Liver (tissue), 9 donors: Measurements from ENCODE around the gene ITGB3. TPM values are rescaled to one million over a fixed set of nuclear protein-coding genes. Genes with fewer than 3 reads are reported as not detected.

Source experiments
- DNase-seq: peaks from one replicate; pipeline ENCODE4 v3.0.0-alpha.2; 2017; ENCODE audit warnings: low spot score
- H3K27ac ChIP-seq, 2 donors: one replicate each; pipeline ENCODE4 v1.7.0; 2013; ENCODE audit warnings: inconsistent platforms in 2 of 2, low read length in 2 of 2, control low read depth in 1 of 2, low read depth in 1 of 2, mild to moderate bottlenecking in 1 of 2
- H3K27me3 ChIP-seq, 4 donors: one replicate each; pipeline versions ENCODE4 v1.6.1 to v1.7.0; 2013; ENCODE audit warnings: low read length in 3 of 4, inconsistent platforms in 1 of 4, mild to moderate bottlenecking in 1 of 4, moderate library complexity in 1 of 4; ENCODE audit not compliant: control insufficient read depth in 4 of 4, insufficient read depth in 4 of 4
- H3K36me3 ChIP-seq, 4 donors: one replicate each; pipeline versions ENCODE4 v1.6.1 to v1.7.0; 2013; ENCODE audit warnings: low read length in 3 of 4, mild to moderate bottlenecking in 3 of 4, low read depth in 1 of 4, moderate library complexity in 1 of 4; ENCODE audit not compliant: control insufficient read depth in 4 of 4, insufficient read depth in 3 of 4
- H3K4me1 ChIP-seq, 4 donors: one replicate each; pipeline versions ENCODE4 v1.6.1 to v1.7.0; 2013; ENCODE audit warnings: low read length in 3 of 4, mild to moderate bottlenecking in 3 of 4, moderate library complexity in 1 of 4; ENCODE audit not compliant: control insufficient read depth in 4 of 4, insufficient read depth in 4 of 4
- H3K4me3 ChIP-seq, 3 donors: one replicate each; pipeline versions ENCODE4 v1.6.1 to v1.7.0; 2013; ENCODE audit warnings: low read length in 3 of 3, control low read depth in 1 of 3, low read depth in 1 of 3, mild to moderate bottlenecking in 1 of 3
- H3K9ac ChIP-seq, 2 donors: one replicate each; pipeline ENCODE4 v1.7.0; 2013; ENCODE audit warnings: low read length in 2 of 2, mild to moderate bottlenecking in 2 of 2, moderate library complexity in 2 of 2, control low read depth in 1 of 2, low read depth in 1 of 2
- H3K9me3 ChIP-seq, 4 donors: one replicate each; pipeline versions ENCODE4 v1.6.1 to v1.7.0; 2013; ENCODE audit warnings: low read length in 3 of 4; ENCODE audit not compliant: control insufficient read depth in 4 of 4
- EGR1 ChIP-seq, 2 donors: IDR thresholded peaks; 2 replicates each; pipeline ENCODE4 v1.6.1; 2016 to 2018; ENCODE audit warnings: antibody characterized with exemption in 2 of 2, low read depth in 2 of 2
- FOXA1 ChIP-seq: IDR thresholded peaks from 2 replicates; pipeline ENCODE4 v1.6.1; 2016; ENCODE audit warnings: antibody characterized with exemption
- FOXA2 ChIP-seq: IDR thresholded peaks from 2 replicates; pipeline ENCODE4 v1.6.1; 2016; ENCODE audit warnings: antibody characterized with exemption
- GABPA ChIP-seq, 2 donors: IDR thresholded peaks in 1 of 2; conservative IDR thresholded peaks in 1 of 2; 2 replicates each; pipeline ENCODE4 v1.6.1; 2016; ENCODE audit warnings: antibody characterized with exemption in 2 of 2, mild to moderate bottlenecking in 1 of 2, moderate library complexity in 1 of 2
- HNF4A ChIP-seq, 2 donors: conservative IDR thresholded peaks; 2 replicates each; pipeline ENCODE4 v1.6.1; 2016; ENCODE audit warnings: antibody characterized with exemption in 2 of 2, mild to moderate bottlenecking in 2 of 2
- HNF4G ChIP-seq: IDR thresholded peaks from 2 replicates; pipeline ENCODE4 v1.6.1; 2016; ENCODE audit warnings: antibody characterized with exemption
- JUND ChIP-seq, 2 donors: IDR thresholded peaks; 2 replicates each; pipeline ENCODE4 v1.6.1; 2016; ENCODE audit warnings: antibody characterized with exemption in 2 of 2
- NR2F2 ChIP-seq: IDR thresholded peaks from 2 replicates; pipeline ENCODE4 v1.6.1; 2016; ENCODE audit warnings: antibody characterized with exemption
- RXRA ChIP-seq, 2 donors: IDR thresholded peaks; 2 replicates each; pipeline ENCODE4 v1.6.1; 2017 to 2018; ENCODE audit warnings: antibody characterized with exemption in 2 of 2, mild to moderate bottlenecking in 1 of 2
- SP1 ChIP-seq: IDR thresholded peaks from 2 replicates; pipeline ENCODE4 v1.6.1; 2018; ENCODE audit warnings: antibody characterized with exemption, mild to moderate bottlenecking
- TAF1 ChIP-seq: conservative IDR thresholded peaks from 2 replicates; pipeline ENCODE4 v1.6.1; 2016; ENCODE audit warnings: antibody characterized with exemption, mild to moderate bottlenecking
- YY1 ChIP-seq: IDR thresholded peaks from 2 replicates; pipeline ENCODE4 v1.6.1; 2016; ENCODE audit warnings: antibody characterized with exemption, mild to moderate bottlenecking
- WGBS: extraction: QIAGEN DNeasy Blood & Tissue Kit; methylation state at CpG from one replicate; pipeline ENCODE4 v1.1.7; 2013; 5-methylcytosine and 5-hydroxymethylcytosine counted together
- polyA plus RNA-seq, 2 donors: library from polyadenylated mRNA; stranded (reverse) in 1 of 2; unstranded in 1 of 2; fragments of 200-250 nt in 1 of 2; fragments of >200 nt in 1 of 2; fragmentation: Nextera tagmentation in 1 of 2; extraction: Ambion mirVana in 1 of 2; gene quantifications; one replicate each; pipeline versions ENCODE4 v1.2.1 to v1.2.3, GENCODE V29; 2013 to 2015
- total RNA-seq, 2 donors: library from RNA; depleted of rRNA; stranded (reverse); fragments of >200 nt; gene quantifications; one replicate each; pipeline ENCODE4 v1.2.3, GENCODE V29; 2014
- TF ChIP-seq, protein P1 (sequence below): IDR thresholded peaks from 2 replicates; pipeline ENCODE4 v1.6.1; 2016; ENCODE audit warnings: antibody characterized with exemption
- TF ChIP-seq, protein P2 (sequence below): fragments of 150-350 bp; IDR thresholded peaks from 2 replicates; pipeline ENCODE4 v1.5.1; 2017; ENCODE audit warnings: improper control_type of control experiment, low read depth, low read length; ENCODE audit not compliant: missing input control
- TF ChIP-seq, protein P3 (sequence below): IDR thresholded peaks from 2 replicates; pipeline ENCODE4 v1.6.1; 2016; ENCODE audit warnings: antibody characterized with exemption
- TF ChIP-seq, protein P4 (sequence below): IDR thresholded peaks from 2 replicates; pipeline ENCODE4 v1.6.1; 2016; ENCODE audit warnings: antibody characterized with exemption, mild to moderate bottlenecking
- TF ChIP-seq, protein P5 (sequence below): IDR thresholded peaks from 2 replicates; pipeline ENCODE4 v1.6.1; 2016; ENCODE audit warnings: antibody characterized with exemption
- donor health status: healthy.
- donor health status: healthy.
- donor health status: healthy.
- donor health status: healthy.
- donor health status: healthy.

Gene ITGB3
- total and polyA plus RNA-seq, 4 donors: 0.47 to 33.4 (median 3.8) TPM

DNA sequence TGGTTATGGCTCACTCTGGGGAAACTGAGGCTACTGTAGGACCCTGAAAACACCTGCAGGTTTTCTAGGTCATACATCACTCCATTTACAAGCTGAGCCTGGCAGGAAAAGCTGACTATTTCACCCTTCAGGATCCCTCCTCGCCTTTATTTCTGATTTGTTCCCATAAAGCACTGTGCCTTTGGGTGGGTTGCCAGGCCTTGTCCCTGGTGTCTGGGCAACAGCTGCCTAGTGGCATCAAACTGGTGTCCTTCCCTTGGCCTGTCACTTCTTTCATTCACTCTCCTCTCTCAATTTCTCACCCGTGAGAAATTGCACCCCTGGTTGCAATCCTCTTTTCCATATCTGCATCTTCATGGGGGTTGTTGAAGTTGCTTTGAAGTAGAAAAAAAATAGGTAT is 42.8 kb upstream of the ITGB3 start:
- WGBS: 89% methylated on average over 2 of the region's 2 CpGs
- Histone ChIP-seq H3K27ac (no peak overlapping the region), H3K9ac (no peak overlapping the region), H3K9me3 (no peaks in the 10 kb centered on the region), H3K36me3 (no peaks in the 10 kb centered on the region), H3K27me3 (no peaks in the 10 kb centered on the region), H3K4me1 (no peaks in the 10 kb centered on the region), H3K4me3 (no peak overlapping the region)
- DNase-seq: no peak
- TF ChIP-seq HNF4A (conservative IDR thresholded peaks at IDR 0.05): no peak
- TF ChIP-seq EGR1 (IDR thresholded peaks at IDR 0.05; ENCODE audit: low read depth in 2 of 2): no peak
- no peak for TF ChIP-seq NR2F2
- TF ChIP-seq, protein P1, sequence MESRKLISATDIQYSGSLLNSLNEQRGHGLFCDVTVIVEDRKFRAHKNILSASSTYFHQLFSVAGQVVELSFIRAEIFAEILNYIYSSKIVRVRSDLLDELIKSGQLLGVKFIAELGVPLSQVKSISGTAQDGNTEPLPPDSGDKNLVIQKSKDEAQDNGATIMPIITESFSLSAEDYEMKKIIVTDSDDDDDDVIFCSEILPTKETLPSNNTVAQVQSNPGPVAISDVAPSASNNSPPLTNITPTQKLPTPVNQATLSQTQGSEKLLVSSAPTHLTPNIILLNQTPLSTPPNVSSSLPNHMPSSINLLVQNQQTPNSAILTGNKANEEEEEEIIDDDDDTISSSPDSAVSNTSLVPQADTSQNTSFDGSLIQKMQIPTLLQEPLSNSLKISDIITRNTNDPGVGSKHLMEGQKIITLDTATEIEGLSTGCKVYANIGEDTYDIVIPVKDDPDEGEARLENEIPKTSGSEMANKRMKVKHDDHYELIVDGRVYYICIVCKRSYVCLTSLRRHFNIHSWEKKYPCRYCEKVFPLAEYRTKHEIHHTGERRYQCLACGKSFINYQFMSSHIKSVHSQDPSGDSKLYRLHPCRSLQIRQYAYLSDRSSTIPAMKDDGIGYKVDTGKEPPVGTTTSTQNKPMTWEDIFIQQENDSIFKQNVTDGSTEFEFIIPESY: no peak
- TF ChIP-seq HNF4G: no peak
- no peak for TF ChIP-seq JUND (IDR thresholded peaks at IDR 0.05)
- TF ChIP-seq TAF1: no peak
- TF ChIP-seq, protein P2, sequence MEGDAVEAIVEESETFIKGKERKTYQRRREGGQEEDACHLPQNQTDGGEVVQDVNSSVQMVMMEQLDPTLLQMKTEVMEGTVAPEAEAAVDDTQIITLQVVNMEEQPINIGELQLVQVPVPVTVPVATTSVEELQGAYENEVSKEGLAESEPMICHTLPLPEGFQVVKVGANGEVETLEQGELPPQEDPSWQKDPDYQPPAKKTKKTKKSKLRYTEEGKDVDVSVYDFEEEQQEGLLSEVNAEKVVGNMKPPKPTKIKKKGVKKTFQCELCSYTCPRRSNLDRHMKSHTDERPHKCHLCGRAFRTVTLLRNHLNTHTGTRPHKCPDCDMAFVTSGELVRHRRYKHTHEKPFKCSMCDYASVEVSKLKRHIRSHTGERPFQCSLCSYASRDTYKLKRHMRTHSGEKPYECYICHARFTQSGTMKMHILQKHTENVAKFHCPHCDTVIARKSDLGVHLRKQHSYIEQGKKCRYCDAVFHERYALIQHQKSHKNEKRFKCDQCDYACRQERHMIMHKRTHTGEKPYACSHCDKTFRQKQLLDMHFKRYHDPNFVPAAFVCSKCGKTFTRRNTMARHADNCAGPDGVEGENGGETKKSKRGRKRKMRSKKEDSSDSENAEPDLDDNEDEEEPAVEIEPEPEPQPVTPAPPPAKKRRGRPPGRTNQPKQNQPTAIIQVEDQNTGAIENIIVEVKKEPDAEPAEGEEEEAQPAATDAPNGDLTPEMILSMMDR: no peak
- no peak for TF ChIP-seq YY1
- TF ChIP-seq, protein P3, sequence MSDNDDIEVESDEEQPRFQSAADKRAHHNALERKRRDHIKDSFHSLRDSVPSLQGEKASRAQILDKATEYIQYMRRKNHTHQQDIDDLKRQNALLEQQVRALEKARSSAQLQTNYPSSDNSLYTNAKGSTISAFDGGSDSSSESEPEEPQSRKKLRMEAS: no peak
- TF ChIP-seq RXRA (IDR thresholded peaks at IDR 0.05): no peak
- no peak for TF ChIP-seq SP1

DNA sequence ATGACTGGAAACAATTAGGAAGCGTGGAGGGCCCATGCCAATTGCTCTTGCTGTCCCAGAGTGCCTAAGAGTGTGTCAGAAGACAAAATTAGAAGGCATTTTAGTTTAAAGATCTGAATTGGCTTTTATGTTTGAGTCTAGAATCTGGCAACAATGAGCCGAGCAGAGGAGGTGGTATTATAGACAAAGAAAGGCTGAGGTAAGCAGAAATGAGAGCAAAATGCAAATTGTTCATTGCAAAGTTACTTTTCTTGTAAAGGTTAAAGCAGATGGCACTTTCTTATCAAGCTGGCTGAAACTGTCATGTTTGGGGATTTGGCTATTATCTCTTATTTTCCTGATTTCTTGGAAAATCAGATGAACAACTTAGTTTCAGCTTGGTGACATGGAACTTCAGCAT is 41.2 kb upstream of the ITGB3 start:
- Histone ChIP-seq H3K9me3 (no peaks in the 10 kb centered on the region), H3K27me3 (no peaks in the 10 kb centered on the region), H3K27ac (no peak overlapping the region), H3K4me3 (no peak overlapping the region), H3K4me1 (no peaks in the 10 kb centered on the region), H3K36me3 (no peaks in the 10 kb centered on the region), H3K9ac (no peak overlapping the region)
- DNase-seq: no peak
- WGBS: 89% methylated on average over 2 of the region's 2 CpGs
- TF ChIP-seq GABPA (IDR thresholded peaks at IDR 0.05 in 1 of 2, conservative IDR thresholded peaks at IDR 0.05 in 1 of 2) (no peak), FOXA2 (no peak), HNF4A (conservative IDR thresholded peaks at IDR 0.05) (no peak), NR2F2 (no peak), EGR1 (IDR thresholded peaks at IDR 0.05; ENCODE audit: low read depth in 2 of 2) (no peak), SP1 (no peak), FOXA1 (no peak), JUND (IDR thresholded peaks at IDR 0.05) (no peak), RXRA (IDR thresholded peaks at IDR 0.05) (no peak), YY1 (no peak)
- TF ChIP-seq, protein P1: no peak
- TF ChIP-seq, protein P4, sequence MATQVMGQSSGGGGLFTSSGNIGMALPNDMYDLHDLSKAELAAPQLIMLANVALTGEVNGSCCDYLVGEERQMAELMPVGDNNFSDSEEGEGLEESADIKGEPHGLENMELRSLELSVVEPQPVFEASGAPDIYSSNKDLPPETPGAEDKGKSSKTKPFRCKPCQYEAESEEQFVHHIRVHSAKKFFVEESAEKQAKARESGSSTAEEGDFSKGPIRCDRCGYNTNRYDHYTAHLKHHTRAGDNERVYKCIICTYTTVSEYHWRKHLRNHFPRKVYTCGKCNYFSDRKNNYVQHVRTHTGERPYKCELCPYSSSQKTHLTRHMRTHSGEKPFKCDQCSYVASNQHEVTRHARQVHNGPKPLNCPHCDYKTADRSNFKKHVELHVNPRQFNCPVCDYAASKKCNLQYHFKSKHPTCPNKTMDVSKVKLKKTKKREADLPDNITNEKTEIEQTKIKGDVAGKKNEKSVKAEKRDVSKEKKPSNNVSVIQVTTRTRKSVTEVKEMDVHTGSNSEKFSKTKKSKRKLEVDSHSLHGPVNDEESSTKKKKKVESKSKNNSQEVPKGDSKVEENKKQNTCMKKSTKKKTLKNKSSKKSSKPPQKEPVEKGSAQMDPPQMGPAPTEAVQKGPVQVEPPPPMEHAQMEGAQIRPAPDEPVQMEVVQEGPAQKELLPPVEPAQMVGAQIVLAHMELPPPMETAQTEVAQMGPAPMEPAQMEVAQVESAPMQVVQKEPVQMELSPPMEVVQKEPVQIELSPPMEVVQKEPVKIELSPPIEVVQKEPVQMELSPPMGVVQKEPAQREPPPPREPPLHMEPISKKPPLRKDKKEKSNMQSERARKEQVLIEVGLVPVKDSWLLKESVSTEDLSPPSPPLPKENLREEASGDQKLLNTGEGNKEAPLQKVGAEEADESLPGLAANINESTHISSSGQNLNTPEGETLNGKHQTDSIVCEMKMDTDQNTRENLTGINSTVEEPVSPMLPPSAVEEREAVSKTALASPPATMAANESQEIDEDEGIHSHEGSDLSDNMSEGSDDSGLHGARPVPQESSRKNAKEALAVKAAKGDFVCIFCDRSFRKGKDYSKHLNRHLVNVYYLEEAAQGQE: no peak
- TF ChIP-seq, protein P3: no peak
- TF ChIP-seq, protein P5, sequence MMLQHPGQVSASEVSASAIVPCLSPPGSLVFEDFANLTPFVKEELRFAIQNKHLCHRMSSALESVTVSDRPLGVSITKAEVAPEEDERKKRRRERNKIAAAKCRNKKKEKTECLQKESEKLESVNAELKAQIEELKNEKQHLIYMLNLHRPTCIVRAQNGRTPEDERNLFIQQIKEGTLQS: no peak
